T follicular helper cell (primary cell): Measurements from ENCODE around the gene BCOR.

Source experiments
- DNase-seq: peaks from one replicate; pipeline ENCODE4 v3.0.0-alpha.2; 2020; ENCODE audit warnings: low read depth

BCOR gene

GRCh38 chrX:40112996-40113395, 15.2 kb upstream of the BCOR start:
- DNase-seq: no peak

DNA sequence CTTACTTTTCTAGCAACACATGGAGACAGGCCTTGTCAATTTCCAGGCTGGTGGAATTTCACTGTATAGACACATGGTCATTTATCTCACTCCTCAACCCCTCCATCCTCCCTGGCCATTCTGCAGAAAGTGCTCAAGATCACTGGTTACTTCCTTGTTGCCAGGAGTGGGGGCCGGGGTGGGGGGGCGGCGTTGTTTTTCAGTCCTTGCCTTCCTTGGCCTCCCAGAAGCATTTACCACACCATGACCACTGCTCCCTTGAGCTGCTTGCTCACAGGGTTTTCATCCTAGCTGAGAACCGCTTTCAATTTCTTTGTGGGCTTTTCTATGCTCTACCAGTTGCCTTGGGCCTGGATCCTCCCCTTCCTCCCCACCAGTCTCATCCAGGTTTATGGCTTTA, 14.1 kb upstream of the BCOR start:
- DNase-seq: no peak

- no peak for DNase-seq
Observed at GRCh38 chrX:40109288-40110008, 11.7 kb upstream of the BCOR start.

DNA sequence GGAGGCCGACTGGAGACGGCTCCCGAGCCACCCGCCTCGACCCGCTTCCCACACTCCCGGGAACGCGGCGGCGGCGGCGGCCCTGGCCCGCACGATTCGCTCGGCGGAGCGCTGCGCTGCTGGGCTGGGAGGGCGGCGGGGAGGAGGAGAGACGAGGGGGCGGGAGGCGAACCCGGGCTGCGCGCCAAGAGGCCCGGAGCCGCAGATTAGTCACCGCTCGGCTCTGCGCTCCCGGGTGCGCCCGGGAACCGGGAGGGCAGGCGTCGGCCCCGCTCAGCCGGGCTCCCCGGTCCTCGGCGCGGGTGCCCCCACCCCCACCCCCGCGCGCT, 11.2 kb upstream of the BCOR start:
- peak; percentile 60 for DNase-seq

GRCh38 chrX:40108162-40108958, 10.6 kb upstream of the BCOR start:
- DNase-seq: no peak

- no peak for DNase-seq
Observed at GRCh38 chrX:40107291-40108161, 9.8 kb upstream of the BCOR start.

- DNase-seq: no peak
Observed at GRCh38 chrX:40106676-40107290, 9.0 kb upstream of the BCOR start.

GRCh38 chrX:40105835-40106675, 8.3 kb upstream of the BCOR start:
- DNase-seq: peak; percentile 61

DNA sequence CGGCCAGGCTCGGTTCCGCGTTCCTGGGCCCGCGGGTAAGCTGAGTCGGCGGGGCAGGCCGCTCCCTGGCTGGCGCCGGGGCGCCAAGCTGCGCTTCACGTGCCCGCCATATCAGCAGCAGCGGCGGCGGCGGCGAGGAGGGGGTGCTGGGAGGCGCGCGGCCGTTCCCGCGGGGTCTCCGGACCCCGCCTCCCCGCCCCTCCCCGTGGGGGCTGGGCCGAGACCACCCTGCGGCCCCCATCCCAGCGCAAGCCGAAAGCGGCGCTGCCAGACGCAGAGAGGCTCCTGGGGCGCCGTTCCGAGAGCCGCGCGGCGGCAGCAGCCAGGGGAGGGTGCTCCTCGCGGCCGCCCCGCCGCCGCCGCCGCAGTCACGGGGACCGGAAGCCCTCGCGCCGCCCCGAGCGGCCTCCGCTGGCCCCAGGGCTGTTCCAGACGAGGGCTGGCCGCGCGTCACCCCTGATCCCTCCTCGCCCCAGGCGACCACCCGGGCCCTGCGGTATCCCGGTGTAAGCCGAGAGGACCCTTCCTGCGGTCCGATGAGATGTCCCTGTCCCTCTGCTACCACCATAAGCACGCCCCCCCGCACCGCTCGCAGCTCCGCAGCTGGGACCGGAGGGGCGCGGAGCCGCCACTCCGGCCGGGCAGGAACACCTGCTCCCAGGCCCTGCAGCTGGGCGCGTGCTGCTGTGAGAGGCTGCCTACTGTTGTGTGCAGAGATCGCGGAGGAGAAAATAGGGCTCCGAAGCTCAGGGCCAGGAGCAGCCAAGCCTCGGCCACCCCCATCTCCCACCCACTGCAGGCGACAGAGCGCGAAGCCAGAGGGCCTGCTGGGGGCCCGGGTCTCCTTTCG, 7.5 kb upstream of the BCOR start:
- DNase-seq: no peak

- no peak for DNase-seq
Observed at GRCh38 chrX:40104630-40104984, 6.8 kb upstream of the BCOR start.

DNA sequence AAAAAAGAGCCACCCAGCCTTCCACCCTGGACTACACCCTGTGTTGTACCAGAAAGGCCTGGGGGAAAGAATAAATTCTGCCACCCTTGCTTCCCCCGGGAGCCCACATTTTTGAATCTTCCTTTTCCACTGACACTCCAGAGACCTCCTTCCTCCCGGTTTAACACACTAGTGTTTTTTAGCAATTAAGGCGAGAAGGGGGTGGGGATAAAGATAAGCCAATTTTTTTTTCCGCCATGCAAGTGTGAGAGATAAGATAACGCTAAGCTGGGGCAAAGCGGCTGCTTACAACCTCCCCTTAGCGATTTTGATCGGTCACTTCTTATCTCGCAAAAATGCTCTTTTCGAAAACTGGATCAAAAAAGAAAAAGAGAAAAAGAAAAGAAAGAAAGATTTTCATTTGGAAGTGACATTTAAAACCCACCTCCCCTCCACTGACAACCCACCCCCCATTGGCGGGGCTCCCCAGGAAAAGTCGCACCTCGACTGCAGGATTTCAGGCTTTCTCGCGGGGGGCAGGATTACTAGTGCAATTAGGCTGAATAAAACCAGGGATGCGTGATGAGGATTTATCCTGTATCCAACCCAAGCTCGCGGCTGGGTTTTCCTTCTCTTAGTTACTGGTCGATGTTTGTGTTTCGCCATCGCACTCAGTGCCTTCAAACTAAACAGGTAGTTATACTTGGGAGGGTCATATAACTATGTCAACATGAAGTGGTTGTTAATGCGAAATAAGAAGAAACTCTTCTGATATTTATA, 6.0 kb upstream of the BCOR start:
- DNase-seq: no peak

DNA sequence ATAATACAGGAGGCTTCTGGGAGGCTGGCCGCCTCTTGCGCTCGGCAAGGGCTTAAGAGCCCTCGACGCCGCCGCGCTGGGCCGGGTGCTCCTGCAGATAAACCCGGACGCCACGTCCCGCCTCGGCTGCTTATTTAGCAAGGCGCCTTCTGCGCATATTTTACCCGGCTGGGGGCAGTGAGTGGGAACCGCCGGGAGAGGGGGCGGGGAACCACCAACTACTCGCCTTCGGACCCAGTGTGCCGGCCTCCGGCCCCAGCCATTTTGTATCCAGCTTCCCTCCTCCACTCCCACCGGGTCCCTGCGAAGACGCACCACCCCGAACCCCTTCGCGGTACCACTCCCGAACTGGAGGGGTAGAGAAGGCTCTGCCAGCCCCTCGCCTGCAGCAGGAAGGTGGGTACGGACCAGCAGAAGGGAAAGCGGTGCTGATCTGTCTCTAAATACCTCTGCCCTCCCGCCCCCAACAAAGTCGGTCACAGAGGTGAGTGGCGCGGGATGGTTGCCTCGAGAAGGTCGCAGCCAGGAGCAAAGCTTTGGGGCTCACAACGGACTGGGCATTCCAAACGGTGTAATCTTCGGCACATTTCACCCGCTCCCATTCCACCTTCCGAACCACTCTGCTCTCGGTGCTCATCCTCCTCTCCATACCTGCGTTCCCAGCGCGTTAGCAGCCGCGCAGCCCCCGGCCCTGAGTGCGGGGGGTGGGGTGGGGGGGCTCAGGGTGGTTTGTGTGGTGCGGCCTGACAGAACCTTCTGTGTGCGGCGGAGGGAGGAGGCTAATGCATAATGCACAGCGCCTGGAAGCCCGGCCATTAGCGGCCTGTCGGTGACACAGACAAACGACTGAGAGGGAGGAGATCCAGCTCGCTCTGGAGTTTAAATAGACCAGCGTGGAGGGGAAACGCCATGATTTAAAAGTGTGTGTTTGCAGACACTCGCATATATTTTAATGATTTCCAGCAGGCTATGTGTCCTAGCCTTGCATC, 4.9 kb upstream of the BCOR start:
- DNase-seq: no peak

- DNase-seq: no peak
Observed at GRCh38 chrX:40101430-40101802, 3.7 kb upstream of the BCOR start.

DNA sequence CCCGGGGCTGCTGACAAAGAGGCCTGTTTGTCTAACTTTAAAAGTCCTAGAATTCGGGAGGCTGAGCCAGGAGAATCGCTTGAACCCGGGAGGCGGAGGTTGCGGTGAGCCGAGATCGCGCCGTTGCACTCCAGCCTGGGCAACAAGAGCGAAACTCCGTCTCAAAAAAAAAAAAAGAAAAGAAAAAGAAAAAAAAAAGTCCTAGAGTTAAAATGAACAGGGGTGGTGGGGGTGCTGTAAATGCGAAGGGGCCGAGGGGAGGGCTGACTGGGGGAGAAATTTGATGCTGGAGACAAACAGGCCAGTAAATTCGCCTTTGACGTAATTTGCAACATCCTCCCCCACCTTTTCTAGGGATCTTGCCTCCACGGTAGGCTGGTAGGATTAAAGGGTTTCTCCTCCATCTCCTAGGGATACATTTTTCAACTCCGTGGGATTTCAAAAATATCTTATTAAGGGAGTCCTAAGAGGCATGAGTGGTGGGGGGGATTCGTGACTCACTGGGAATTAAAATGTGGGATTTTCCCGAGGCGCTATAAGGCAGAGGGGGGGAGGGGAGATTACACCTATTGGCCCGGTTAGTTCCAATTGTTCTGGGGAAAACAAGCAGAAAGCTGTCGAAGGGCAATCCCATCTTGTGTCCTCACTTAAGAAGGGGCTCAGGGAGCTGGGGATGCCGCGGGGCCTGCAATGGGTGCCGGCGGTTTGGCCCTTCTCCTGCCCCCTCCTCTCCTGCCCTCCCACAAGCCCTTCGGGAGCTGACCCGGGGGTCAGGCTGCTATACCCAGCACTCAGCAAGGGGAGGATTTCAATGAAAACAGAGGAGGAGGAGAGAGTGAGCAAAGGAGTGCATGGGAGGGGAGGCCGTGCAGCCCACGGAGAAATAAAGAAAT, 3.0 kb upstream of the BCOR start:
- DNase-seq: no peak

GRCh38 chrX:40100141-40100536, 2.4 kb upstream of the BCOR start:
- DNase-seq: no peak

- DNase-seq: peak; percentile 35
Observed at GRCh38 chrX:40099055-40099958, 1.5 kb upstream of the BCOR start.
